Measurements from ENCODE around the gene EXOG. TPM values are rescaled to one million over a fixed set of nuclear protein-coding genes. Genes with fewer than 3 reads are reported as not detected.

EXOG gene
- total RNA-seq, 1 experiment from 2014 or later = 13.7 TPM

DNA sequence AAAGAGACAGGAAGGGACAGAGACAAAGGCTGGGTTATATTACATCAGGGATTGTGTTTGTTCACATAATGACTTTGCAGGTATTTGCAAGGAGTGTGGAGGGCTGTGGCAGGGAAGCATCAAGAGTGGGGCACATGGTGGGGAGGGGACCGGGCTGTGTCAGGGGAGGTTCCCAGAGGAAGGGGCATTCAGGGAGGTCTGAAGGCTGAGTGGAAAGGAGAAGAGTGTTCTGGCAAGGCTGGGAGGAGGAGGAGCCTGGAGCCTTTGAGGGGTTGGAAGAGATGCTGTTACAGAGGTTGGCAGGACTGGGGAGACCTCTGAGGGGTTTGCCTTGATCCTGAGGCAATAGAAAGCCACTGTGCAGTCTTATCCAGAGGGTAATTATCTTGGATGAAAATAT, 49.4 kb downstream of the EXOG start:
- Mint-ChIP-seq H3K4me1 (peaks cover 14% of the 10 kb centered on the region), H3K4me3 (no peak overlapping the region), H3K27me3 (ENCODE audit: low read depth) (no peaks in the 10 kb centered on the region), H3K27ac (no peak overlapping the region), H3K36me3 (peaks cover 4% of the 10 kb centered on the region), H3K9me3 (0 out of 2 replicates have a peak, but pooled peaks cover under 1% of the 10 kb centered on the region)
- ChIA-PET CTCF (interaction anchor here (1.3 to 1.6 kb wide), 3 partner anchors 24 to 117 kb away, joined by 4 to 5 read pairs (median 4); no protein-coding TSS in a partner anchor), POLR2A (no interaction called here)
- no peak for ATAC-seq
- no peak for DNase-seq (ENCODE audit: low spot score)
- TF ChIP-seq ESRRA (CRISPR knock-in tag; IDR thresholded peaks at IDR 0.05; ENCODE audit: borderline replicate concordance) (no peak), ZNF423 (CRISPR knock-in tag; IDR thresholded peaks at IDR 0.05) (no peak), SMAD3 (CRISPR knock-in tag; IDR thresholded peaks at IDR 0.05; ENCODE audit: borderline replicate concordance) (no peak), ZNF396 (CRISPR knock-in tag; IDR thresholded peaks at IDR 0.05; ENCODE audit: borderline replicate concordance) (no peak), GTF2I (CRISPR knock-in tag; conservative IDR thresholded peaks at IDR 0.05) (no peak)
- TF ChIP-seq, protein P1, sequence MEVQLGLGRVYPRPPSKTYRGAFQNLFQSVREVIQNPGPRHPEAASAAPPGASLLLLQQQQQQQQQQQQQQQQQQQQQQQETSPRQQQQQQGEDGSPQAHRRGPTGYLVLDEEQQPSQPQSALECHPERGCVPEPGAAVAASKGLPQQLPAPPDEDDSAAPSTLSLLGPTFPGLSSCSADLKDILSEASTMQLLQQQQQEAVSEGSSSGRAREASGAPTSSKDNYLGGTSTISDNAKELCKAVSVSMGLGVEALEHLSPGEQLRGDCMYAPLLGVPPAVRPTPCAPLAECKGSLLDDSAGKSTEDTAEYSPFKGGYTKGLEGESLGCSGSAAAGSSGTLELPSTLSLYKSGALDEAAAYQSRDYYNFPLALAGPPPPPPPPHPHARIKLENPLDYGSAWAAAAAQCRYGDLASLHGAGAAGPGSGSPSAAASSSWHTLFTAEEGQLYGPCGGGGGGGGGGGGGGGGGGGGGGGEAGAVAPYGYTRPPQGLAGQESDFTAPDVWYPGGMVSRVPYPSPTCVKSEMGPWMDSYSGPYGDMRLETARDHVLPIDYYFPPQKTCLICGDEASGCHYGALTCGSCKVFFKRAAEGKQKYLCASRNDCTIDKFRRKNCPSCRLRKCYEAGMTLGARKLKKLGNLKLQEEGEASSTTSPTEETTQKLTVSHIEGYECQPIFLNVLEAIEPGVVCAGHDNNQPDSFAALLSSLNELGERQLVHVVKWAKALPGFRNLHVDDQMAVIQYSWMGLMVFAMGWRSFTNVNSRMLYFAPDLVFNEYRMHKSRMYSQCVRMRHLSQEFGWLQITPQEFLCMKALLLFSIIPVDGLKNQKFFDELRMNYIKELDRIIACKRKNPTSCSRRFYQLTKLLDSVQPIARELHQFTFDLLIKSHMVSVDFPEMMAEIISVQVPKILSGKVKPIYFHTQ (CRISPR knock-in tag; IDR thresholded peaks at IDR 0.05) = no peak
- TF ChIP-seq, protein P2, sequence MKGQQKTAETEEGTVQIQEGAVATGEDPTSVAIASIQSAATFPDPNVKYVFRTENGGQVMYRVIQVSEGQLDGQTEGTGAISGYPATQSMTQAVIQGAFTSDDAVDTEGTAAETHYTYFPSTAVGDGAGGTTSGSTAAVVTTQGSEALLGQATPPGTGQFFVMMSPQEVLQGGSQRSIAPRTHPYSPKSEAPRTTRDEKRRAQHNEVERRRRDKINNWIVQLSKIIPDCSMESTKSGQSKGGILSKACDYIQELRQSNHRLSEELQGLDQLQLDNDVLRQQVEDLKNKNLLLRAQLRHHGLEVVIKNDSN (CRISPR knock-in tag; IDR thresholded peaks at IDR 0.05) = no peak

DNA sequence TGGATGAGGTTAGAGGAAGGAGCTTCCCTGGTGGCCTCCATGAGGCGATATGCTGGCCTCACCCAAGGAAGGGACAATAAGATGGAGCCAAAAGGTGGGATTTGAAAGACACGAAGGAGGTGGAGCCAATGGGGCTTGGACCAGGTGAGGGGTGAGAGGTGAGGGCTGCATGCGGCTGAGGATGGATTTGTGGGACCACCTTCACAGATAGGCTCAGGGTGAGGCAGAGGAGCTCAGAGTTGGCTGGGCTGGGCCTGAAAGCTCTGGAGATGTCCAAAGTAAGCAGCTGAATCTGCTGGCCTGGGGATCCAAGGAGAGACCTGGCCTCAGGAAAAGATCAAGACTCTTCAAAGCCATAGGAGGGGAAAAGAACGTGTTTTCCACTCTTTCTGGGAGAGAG, 49.8 kb downstream of the EXOG start:
- CTCF ChIA-PET = interaction anchor here (1.3 to 1.6 kb wide), 3 partner anchors 25 to 116 kb away, joined by 4 to 5 read pairs (median 4); no protein-coding TSS in a partner anchor
- DNase-seq (ENCODE audit: low spot score) = no peak
- H3K27me3 Mint-ChIP-seq (ENCODE audit: low read depth) = no peaks in the 10 kb centered on the region

More for the DNA sequence above, 49.8 kb downstream of the EXOG start:
- POLR2A ChIA-PET = no interaction called here
- TF ChIP-seq, protein P1 (CRISPR knock-in tag; IDR thresholded peaks at IDR 0.05) = no peak
- TF ChIP-seq ETV6 (CRISPR knock-in tag; IDR thresholded peaks at IDR 0.05) (no peak), NR3C1 (CRISPR knock-in tag; conservative IDR thresholded peaks at IDR 0.05; ENCODE audit: low read depth) (no peak), IRF2 (CRISPR knock-in tag; IDR thresholded peaks at IDR 0.05; ENCODE audit: borderline replicate concordance, low read depth) (no peak), GTF2I (CRISPR knock-in tag; conservative IDR thresholded peaks at IDR 0.05) (no peak), FOXP1 (CRISPR knock-in tag; IDR thresholded peaks at IDR 0.05; ENCODE audit: borderline replicate concordance) (no peak), ATF1 (CRISPR knock-in tag; IDR thresholded peaks at IDR 0.05) (no peak)
- TF ChIP-seq, protein P3, sequence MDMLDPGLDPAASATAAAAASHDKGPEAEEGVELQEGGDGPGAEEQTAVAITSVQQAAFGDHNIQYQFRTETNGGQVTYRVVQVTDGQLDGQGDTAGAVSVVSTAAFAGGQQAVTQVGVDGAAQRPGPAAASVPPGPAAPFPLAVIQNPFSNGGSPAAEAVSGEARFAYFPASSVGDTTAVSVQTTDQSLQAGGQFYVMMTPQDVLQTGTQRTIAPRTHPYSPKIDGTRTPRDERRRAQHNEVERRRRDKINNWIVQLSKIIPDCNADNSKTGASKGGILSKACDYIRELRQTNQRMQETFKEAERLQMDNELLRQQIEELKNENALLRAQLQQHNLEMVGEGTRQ (CRISPR knock-in tag; IDR thresholded peaks at IDR 0.05) = no peak
- TF ChIP-seq, protein P4, sequence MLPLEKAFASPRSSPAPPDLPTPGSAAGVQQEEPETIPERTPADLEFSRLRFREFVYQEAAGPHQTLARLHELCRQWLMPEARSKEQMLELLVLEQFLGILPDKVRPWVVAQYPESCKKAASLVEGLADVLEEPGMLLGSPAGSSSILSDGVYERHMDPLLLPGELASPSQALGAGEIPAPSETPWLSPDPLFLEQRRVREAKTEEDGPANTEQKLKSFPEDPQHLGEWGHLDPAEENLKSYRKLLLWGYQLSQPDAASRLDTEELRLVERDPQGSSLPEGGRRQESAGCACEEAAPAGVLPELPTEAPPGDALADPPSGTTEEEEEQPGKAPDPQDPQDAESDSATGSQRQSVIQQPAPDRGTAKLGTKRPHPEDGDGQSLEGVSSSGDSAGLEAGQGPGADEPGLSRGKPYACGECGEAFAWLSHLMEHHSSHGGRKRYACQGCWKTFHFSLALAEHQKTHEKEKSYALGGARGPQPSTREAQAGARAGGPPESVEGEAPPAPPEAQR (CRISPR knock-in tag; IDR thresholded peaks at IDR 0.05) = no peak
- TF ChIP-seq, protein P5, sequence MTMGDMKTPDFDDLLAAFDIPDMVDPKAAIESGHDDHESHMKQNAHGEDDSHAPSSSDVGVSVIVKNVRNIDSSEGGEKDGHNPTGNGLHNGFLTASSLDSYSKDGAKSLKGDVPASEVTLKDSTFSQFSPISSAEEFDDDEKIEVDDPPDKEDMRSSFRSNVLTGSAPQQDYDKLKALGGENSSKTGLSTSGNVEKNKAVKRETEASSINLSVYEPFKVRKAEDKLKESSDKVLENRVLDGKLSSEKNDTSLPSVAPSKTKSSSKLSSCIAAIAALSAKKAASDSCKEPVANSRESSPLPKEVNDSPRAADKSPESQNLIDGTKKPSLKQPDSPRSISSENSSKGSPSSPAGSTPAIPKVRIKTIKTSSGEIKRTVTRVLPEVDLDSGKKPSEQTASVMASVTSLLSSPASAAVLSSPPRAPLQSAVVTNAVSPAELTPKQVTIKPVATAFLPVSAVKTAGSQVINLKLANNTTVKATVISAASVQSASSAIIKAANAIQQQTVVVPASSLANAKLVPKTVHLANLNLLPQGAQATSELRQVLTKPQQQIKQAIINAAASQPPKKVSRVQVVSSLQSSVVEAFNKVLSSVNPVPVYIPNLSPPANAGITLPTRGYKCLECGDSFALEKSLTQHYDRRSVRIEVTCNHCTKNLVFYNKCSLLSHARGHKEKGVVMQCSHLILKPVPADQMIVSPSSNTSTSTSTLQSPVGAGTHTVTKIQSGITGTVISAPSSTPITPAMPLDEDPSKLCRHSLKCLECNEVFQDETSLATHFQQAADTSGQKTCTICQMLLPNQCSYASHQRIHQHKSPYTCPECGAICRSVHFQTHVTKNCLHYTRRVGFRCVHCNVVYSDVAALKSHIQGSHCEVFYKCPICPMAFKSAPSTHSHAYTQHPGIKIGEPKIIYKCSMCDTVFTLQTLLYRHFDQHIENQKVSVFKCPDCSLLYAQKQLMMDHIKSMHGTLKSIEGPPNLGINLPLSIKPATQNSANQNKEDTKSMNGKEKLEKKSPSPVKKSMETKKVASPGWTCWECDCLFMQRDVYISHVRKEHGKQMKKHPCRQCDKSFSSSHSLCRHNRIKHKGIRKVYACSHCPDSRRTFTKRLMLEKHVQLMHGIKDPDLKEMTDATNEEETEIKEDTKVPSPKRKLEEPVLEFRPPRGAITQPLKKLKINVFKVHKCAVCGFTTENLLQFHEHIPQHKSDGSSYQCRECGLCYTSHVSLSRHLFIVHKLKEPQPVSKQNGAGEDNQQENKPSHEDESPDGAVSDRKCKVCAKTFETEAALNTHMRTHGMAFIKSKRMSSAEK (CRISPR knock-in tag; IDR thresholded peaks at IDR 0.05; ENCODE audit: borderline replicate concordance) = no peak
- Mint-ChIP-seq H3K9me3 (peaks cover 4% of the 10 kb centered on the region), H3K36me3 (peaks cover 9% of the 10 kb centered on the region), H3K4me3 (no peak overlapping the region), H3K4me1 (peaks cover 14% of the 10 kb centered on the region), H3K27ac (no peak overlapping the region)
- ATAC-seq = no peak

Data from WTC11 (cell line).